ENCODE measurements around the gene PPP1R12B. TPM values are rescaled to one million over a fixed set of nuclear protein-coding genes. Genes with fewer than 3 reads are reported as not detected.

Gene PPP1R12B
- total and polyA plus RNA-seq, 2 donors (not counting 3 experiments of a cell fraction or from before 2014, with no cell fraction given) = 8.4 to 11.5 TPM

GRCh38 chr1:202433155-202434043 is 84.9 kb downstream of the PPP1R12B start:
- H3K79me2 ChIP-seq (ENCODE audit: control insufficient read depth, insufficient read depth, low read length) = no peaks in the 10 kb centered on the region
- dilution Hi-C loops (cut with MboI; ENCODE audit: extremely low pct_ligation_motif_present, low sequenced_read_pairs) = no loop called here
- no peaks in the 10 kb centered on the region for H4K20me1 ChIP-seq (replicated peaks; ENCODE audit: control insufficient read depth, extremely low read depth, insufficient read depth, low read length)
- H3K9ac ChIP-seq (replicated peaks; ENCODE audit: extremely low read depth, insufficient read depth, low read length) = no peak overlapping the region
- FAIRE-seq (no peak), DNase-seq (ENCODE audit: low read depth, low spot score) (no peak)
- POLR2A ChIA-PET = interaction anchor here (0.6 kb wide), 1 partner anchor 88 kb away, joined by 3 read pairs; no protein-coding TSS in a partner anchor
- no peak overlapping the region for H3K4me2 ChIP-seq (ENCODE audit: insufficient read depth, low read length)
- no peak overlapping the region for H2AFZ ChIP-seq (ENCODE audit: low read depth, low read length)
- H3K27me3 ChIP-seq (ENCODE audit: control insufficient read depth in 2 of 2, insufficient read depth in 2 of 2, low read length in 2 of 2) = no peaks in the 10 kb centered on the region
- no peak overlapping the region for H3K4me3 ChIP-seq (replicated peaks in 1 of 3; ENCODE audit: insufficient read depth in 1 of 3, low read depth in 1 of 3, low read length in 3 of 3)
- H3K9me1 ChIP-seq (replicated peaks; ENCODE audit: control insufficient read depth, extremely low read depth, insufficient read depth, low read length) = no peaks in the 10 kb centered on the region
- CTCF ChIA-PET = no interaction called here
- no peaks in the 10 kb centered on the region for H3K9me3 ChIP-seq (replicated peaks; ENCODE audit: control insufficient read depth, insufficient read depth, low read length)
- H3K4me1 ChIP-seq (ENCODE audit: control insufficient read depth, extremely low read depth, insufficient read depth, low read length) = no peaks in the 10 kb centered on the region
- TF ChIP-seq MYC (IDR thresholded peaks at IDR 0.05; ENCODE audit: low read depth, low read length) = no peak
- TF ChIP-seq POLR2AphosphoS5 (IDR thresholded peaks at IDR 0.05; ENCODE audit: insufficient read depth, low read depth, low read length) = no peak
- TF ChIP-seq CTCF (IDR thresholded peaks at IDR 0.05; ENCODE audit: extremely low read depth in 1 of 2, insufficient read depth in 1 of 2, low read depth in 1 of 2, low read length in 2 of 2) = no peak
- TF ChIP-seq EZH2 (IDR thresholded peaks at IDR 0.05; ENCODE audit: borderline replicate concordance, low read depth, low read length, severe bottlenecking) = no peak
- TF ChIP-seq JUN (IDR thresholded peaks at IDR 0.05; ENCODE audit: borderline replicate concordance, insufficient read depth, insufficient read length, low read depth) = no peak
- H3K36me3 ChIP-seq (ENCODE audit: control insufficient read depth in 2 of 2, extremely low read depth in 1 of 2, insufficient read depth in 2 of 2, low read length in 2 of 2) = peaks cover 0 to under 1% of the 10 kb centered on the region in 2 experiments
- intact Hi-C loops (cut with micrococcal nuclease) = no loop called here
- BruUV-seq (replicated peaks) = no TSS peak
- no peak overlapping the region for H3K27ac ChIP-seq (ENCODE audit: insufficient read depth, low read depth, low read length)
